Hematopoietic multipotent progenitor cell treated with erythropoietin and hydrocortisone succinate and interleukin-3 and kit ligand, for 6 days (in vitro differentiated cells): ENCODE data around the gene C4BPB.

Experiments
- DNase-seq: peaks from one replicate; pipeline ENCODE4 v3.0.0-alpha.2; 2015

C4BPB gene

GRCh38 chr1:207088161-207088560, 499 bp upstream of the C4BPB start:
- DNase-seq, result no peak

GRCh38 chr1:207089627-207090355, 1.1 kb downstream of the C4BPB start:
- DNase-seq, result no peak

- DNase-seq, result no peak
Measured at GRCh38 chr1:207091200-207091908, 2.7 kb downstream of the C4BPB start.

- no peak for DNase-seq
Measured at GRCh38 chr1:207093944-207094343, 5.3 kb downstream of the C4BPB start.

- no peak for DNase-seq
Measured at GRCh38 chr1:207097871-207098324, 9.2 kb downstream of the C4BPB start.

- no peak for DNase-seq
Measured at GRCh38 chr1:207101720-207102119, 13.1 kb downstream of the C4BPB start.

GRCh38 chr1:207102146-207102545, 13.5 kb downstream of the C4BPB start:
- no peak for DNase-seq

- no peak for DNase-seq
Measured at GRCh38 chr1:207102659-207103058, 14.0 kb downstream of the C4BPB start.

- peak; percentile 40 for DNase-seq
Measured at GRCh38 chr1:207103892-207104373, 15.3 kb downstream of the C4BPB start, which contains the start of gene C4BPA. C4BPA (plus strand) TSS chr1:207104233; CDS start chr1:207113026, 8,793 bp downstream.

- DNase-seq, result no peak
Measured at GRCh38 chr1:207109004-207109403, 20.3 kb downstream of the C4BPB start.

GRCh38 chr1:207112616-207113296, 24.1 kb downstream of the C4BPB start:
- DNase-seq, result no peak

GRCh38 chr1:207115269-207115668, 26.6 kb downstream of the C4BPB start:
- peak; percentile 24 for DNase-seq

GRCh38 chr1:207124389-207124788, 35.7 kb downstream of the C4BPB start:
- DNase-seq, result no peak

- DNase-seq, result no peak
Measured at GRCh38 chr1:207128336-207128921, 39.8 kb downstream of the C4BPB start.

GRCh38 chr1:207129053-207129452, 40.4 kb downstream of the C4BPB start:
- no peak for DNase-seq

GRCh38 chr1:207130252-207131036, 41.8 kb downstream of the C4BPB start:
- no peak for DNase-seq

- DNase-seq, result no peak
Measured at GRCh38 chr1:207131163-207131562, 42.5 kb downstream of the C4BPB start.

- peak; percentile 56 for DNase-seq
Measured at GRCh38 chr1:207134581-207134980, 45.9 kb downstream of the C4BPB start.

- no peak for DNase-seq
Measured at GRCh38 chr1:207139616-207140015, 51.0 kb downstream of the C4BPB start.

GRCh38 chr1:207140536-207140935, 51.9 kb downstream of the C4BPB start:
- peak; percentile 13 for DNase-seq

- DNase-seq, result peak; percentile 11
Measured at GRCh38 chr1:207145401-207146058, 56.9 kb downstream of the C4BPB start.
